Stomach (tissue), 4 donors: ENCODE measurements around the gene NMRAL1.

ENCODE experiments used
- POLR2A ChIP-seq, 4 donors: fragments of 450-650 bp; IDR thresholded peaks; one replicate each; pipeline ENCODE4 v1.6.1; 2016; ENCODE audit warnings: antibody characterized with exemption in 4 of 4, control low read depth in 2 of 4, mild to moderate bottlenecking in 1 of 4, moderate library complexity in 1 of 4
- TF ChIP-seq, protein P1 (sequence below), 7 experiments: fragments of 450-650 bp in 4 of 7; fragments of 200-600 bp in 3 of 7; sonication (generic) in 3 of 7; IDR thresholded peaks; one replicate each; pipeline ENCODE4 v1.5.1; 2016 to 2019; ENCODE audit warnings: antibody characterized with exemption in 7 of 7, control low read depth in 2 of 7, mild to moderate bottlenecking in 1 of 7

DNA sequence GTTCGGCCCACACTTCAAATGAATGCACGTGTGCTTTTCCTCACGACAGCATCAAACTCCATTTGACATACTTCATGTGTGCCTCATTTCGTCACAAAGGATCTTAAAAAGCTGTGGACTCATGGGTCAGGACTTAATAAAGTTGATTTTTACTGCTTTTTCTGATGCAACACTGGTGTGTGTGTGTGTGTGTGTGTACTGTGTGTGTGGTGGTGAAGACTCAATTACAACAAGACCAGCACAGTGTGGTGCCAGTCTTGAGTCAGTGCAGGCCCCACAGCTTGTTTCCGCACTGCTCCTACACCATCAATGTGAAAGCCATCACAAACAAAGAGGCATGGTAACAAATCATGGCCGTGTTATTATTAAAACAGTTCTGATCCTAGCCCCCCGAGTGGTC, 46.5 kb upstream of the NMRAL1 start:
- no peak for TF ChIP-seq POLR2A (IDR thresholded peaks at IDR 0.05)
- TF ChIP-seq, protein P1, sequence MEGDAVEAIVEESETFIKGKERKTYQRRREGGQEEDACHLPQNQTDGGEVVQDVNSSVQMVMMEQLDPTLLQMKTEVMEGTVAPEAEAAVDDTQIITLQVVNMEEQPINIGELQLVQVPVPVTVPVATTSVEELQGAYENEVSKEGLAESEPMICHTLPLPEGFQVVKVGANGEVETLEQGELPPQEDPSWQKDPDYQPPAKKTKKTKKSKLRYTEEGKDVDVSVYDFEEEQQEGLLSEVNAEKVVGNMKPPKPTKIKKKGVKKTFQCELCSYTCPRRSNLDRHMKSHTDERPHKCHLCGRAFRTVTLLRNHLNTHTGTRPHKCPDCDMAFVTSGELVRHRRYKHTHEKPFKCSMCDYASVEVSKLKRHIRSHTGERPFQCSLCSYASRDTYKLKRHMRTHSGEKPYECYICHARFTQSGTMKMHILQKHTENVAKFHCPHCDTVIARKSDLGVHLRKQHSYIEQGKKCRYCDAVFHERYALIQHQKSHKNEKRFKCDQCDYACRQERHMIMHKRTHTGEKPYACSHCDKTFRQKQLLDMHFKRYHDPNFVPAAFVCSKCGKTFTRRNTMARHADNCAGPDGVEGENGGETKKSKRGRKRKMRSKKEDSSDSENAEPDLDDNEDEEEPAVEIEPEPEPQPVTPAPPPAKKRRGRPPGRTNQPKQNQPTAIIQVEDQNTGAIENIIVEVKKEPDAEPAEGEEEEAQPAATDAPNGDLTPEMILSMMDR (IDR thresholded peaks at IDR 0.05), result no peak
